GM12865 (cell line): ENCODE measurements around the gene CLPSL2.

Source experiments
- DNase-seq: peaks from one replicate; pipeline ENCODE4 v3.0.0; 2010; ENCODE audit warnings: low read depth
- H3K4me3 ChIP-seq: 2 replicates; pipeline ENCODE4 v1.5.1; 2011; ENCODE audit warnings: mild to moderate bottlenecking, low read depth, low read length, control low read depth
- CTCF ChIP-seq: IDR thresholded peaks from 2 replicates; pipeline ENCODE4 v1.5.1; 2011; ENCODE audit warnings: low read length, control low read depth, low read depth, inconsistent platforms; ENCODE audit not compliant: insufficient read depth; ENCODE audit errors: missing control alignments

Gene CLPSL2

GRCh38 chr6:35809809-35810208 lies 33.4 kb downstream of the CLPSL2 start:
- no peak for DNase-seq
- no peak for TF ChIP-seq CTCF
- no peak overlapping the region for H3K4me3 ChIP-seq

GRCh38 chr6:35810971-35811698 lies 34.7 kb downstream of the CLPSL2 start:
- DNase-seq: no peak
- H3K4me3 ChIP-seq: no peak overlapping the region
- TF ChIP-seq CTCF: no peak

GRCh38 chr6:35811699-35811995 lies 35.2 kb downstream of the CLPSL2 start:
- TF ChIP-seq CTCF: no peak
- no peak overlapping the region for H3K4me3 ChIP-seq
- no peak for DNase-seq

- TF ChIP-seq CTCF: no peak
- H3K4me3 ChIP-seq: no peak overlapping the region
- DNase-seq: no peak
Observed at GRCh38 chr6:35817515-35817914, 41.1 kb downstream of the CLPSL2 start.

GRCh38 chr6:35823601-35824000 lies 47.2 kb downstream of the CLPSL2 start:
- no peak overlapping the region for H3K4me3 ChIP-seq
- DNase-seq: no peak
- TF ChIP-seq CTCF: no peak

GRCh38 chr6:35824552-35825192 lies 48.3 kb downstream of the CLPSL2 start:
- no peak for DNase-seq
- no peak for TF ChIP-seq CTCF
- no peak overlapping the region for H3K4me3 ChIP-seq
